ENCODE data around the gene UBE2D4.
"Not testable (repeated sequence)": the region's sequence is repeated elsewhere in the genome, so short reads cannot be mapped to it uniquely, and the experiment has no call there.

The UBE2D4 gene

DNA sequence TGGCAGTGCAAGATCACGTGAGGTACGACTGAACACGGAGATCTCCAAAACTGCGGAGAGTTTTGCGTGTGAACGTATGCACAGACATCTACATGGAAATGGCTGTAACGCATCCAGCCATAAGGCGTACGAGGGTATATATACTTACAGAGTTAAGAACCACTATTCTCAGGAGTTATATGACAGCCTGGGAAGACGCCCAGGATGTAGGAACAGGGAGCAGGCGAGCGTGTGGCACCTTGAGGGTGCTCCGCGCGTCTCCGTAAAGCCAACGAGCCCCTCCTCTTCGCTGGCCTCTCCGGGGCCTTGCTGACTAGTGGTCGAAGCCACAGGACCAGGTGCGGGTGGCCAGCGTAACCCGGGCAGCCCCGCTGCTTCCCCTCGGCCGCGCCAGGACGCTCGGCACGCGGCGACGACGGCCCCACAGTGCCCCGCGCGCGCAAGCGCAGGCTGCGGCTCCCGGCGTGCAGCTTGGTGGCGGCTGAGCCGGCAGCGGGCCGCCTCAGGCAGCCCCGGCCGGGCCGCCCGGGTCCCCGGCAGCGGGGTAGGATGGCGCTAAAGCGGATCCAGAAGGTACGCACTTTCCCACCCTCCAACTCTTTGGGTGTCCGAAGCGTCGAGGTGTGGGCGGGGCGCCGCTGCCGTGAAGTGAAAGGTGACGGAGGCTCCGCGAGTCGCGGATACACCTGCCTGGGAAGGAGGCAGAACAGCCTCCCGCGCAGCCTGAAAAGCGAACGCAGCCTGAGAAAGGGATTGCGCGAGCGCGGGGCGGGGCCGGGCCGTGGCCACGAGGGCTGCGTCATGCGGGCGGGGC, at the start of gene UBE2D4:
Gene UBE2D4, plus strand, starts transcription at position 453 of the 814 bp plus-strand sequence. Its CDS starts 97 bp downstream, at position 550.
- peak; percentile 95 for DNase-seq

DNA sequence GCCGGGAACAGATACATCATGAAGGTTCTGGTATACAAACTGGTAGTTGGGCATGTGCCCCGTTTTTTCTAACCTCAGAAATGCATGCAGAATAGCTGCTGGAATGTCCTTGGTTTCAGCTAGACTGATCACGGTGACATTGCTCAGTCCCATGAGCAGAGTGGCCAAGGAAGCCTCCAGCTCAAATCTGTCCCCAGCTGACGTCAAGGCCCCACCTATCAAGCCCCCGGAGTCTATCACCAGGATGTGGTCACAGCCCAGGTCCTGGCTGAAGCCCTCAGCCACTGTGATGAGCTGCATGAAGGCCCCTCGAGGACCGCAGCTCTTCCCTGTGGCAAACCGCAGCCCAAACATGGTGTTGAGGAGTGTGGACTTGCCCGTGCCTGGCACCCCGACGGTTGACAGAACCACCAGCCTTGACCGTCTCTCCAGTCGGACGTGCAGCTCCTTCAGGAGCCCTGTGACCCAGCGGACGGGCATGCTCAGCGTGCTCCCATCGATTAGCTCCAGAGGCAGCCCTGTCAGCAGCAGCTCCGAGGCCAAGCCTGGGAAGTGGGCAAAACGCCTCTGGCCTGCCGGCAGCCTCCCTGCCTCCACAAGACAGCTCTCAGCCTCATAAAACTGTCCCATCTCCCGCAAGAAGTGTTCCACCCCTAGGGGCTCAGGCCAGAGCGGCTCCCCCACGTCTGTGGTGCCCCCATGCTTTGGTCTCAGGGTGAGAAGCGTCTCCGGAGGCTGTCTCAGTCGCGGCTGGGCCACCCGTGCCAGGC, 49.1 kb upstream of the UBE2D4 start:
- DNase-seq = no peak

- DNase-seq = no peak
Observed at GRCh38 chr7:43877968-43878864, 48.0 kb upstream of the UBE2D4 start.

DNA sequence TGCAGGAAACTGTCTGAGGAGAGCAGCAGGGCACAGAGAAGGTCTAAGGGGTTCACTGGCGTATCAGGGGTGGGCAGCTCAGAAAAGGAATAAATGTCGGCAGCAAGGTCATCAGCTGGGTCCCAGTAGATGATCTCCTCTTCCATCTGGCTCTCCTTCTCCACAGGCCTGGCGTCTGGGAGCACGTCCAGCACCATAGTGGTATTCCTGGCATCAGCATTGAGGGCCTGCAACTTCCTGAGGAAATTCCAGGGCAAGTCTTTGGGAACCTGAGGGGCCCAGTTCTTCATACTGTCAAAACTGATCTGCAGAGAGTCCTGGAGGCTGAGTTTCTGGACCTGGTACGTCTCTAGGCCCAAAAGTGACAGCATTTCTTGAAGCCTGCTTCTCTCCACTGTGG, 47.4 kb upstream of the UBE2D4 start:
- DNase-seq = no peak

DNA sequence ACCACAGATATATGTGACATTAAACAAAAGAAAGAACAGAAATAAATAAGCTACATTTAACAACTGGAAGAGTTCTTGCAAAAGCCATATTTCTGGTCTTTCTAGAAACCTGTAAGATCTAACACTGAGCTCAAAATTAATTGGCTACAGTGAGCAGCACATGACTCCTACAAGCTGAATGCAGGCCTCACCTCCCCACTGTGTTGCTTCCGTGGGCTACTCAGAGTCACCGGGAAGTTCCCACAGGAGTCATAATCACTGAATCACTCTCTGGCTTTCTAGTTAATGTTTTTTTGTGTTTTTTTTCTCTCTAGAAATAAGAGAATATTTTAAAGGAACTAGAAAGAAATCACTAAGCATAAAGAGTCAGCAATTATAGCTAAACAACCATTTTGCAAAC, 46.8 kb upstream of the UBE2D4 start:
- no peak for DNase-seq

GRCh38 chr7:43880596-43880995, 45.6 kb upstream of the UBE2D4 start:
- DNase-seq = no peak

DNA sequence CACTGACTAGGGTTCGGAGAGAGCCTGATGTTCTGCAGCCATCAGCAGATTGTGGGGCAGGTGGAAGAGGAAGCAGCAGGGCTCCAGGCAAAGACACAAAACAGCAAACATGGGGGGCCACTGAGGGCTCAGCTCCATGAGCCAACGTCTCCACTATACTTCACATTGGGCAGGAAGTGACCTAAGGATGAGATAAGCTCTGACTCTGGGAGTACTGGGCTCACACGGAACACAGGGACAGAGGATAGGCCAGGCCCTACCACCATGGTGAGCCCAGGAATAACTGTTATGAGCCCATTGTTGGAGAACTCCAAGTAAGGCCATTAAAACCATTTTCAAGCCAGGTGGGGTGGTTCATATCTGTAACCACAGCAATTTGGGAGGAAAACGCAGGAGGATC, 42.0 kb upstream of the UBE2D4 start:
- DNase-seq = no peak

DNA sequence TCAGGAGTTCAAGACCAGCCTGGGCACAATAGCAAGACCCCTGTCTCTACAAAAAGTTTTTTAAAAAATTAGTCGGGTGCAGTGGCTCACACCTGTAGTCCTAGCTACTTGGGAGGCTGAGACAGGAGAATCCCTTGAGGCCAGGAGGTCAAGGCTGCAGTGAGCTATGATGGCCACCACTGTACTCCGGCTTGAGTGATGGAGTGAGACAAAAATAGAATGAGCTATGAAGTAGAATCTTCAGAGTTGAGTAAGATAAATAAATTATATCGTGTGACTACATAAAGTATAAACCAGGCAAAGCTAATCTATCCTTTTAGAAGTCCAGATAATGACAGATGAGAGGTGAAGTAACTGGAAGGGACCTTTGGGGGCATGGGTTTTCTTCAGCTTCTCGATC, 41.6 kb upstream of the UBE2D4 start:
- DNase-seq = no peak

- DNase-seq = no peak
Observed at GRCh38 chr7:43888993-43889945, 37.0 kb upstream of the UBE2D4 start.

- no peak for DNase-seq
Observed at GRCh38 chr7:43890468-43890867, 35.8 kb upstream of the UBE2D4 start.

GRCh38 chr7:43891069-43891955, 34.9 kb upstream of the UBE2D4 start:
- no peak for DNase-seq

- DNase-seq = no peak
Observed at GRCh38 chr7:43895847-43896415, 30.3 kb upstream of the UBE2D4 start.

GRCh38 chr7:43898571-43898970, 27.7 kb upstream of the UBE2D4 start:
- not testable (repeated sequence) for DNase-seq

DNA sequence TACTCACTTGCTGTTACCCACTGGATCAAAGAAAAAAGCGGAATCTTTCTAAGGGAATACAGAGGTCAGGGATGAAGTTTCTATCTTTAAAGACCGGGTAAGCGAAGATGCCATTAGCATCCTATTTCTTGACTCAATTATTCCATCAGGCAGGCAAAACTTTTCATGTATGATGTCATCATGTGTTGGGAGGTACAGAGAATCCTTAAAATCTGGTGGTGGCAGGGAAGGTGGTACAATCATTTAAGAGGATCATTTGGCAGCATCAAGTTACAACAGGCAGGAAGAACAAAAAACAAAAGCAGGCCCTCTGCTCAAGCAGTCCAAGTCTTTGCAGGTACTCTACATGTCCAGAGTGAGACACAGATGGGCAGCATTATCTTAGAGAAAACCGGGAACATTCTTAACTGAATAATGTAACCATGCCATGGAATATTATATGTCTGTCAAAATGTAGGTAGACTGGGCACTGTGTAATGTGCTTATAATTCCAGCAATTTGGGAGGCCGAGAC, 23.6 kb upstream of the UBE2D4 start:
- no peak for DNase-seq

- no peak for DNase-seq
Observed at GRCh38 chr7:43904533-43905208, 21.6 kb upstream of the UBE2D4 start.

- DNase-seq = no peak
Observed at GRCh38 chr7:43905209-43905946, 20.9 kb upstream of the UBE2D4 start.

DNA sequence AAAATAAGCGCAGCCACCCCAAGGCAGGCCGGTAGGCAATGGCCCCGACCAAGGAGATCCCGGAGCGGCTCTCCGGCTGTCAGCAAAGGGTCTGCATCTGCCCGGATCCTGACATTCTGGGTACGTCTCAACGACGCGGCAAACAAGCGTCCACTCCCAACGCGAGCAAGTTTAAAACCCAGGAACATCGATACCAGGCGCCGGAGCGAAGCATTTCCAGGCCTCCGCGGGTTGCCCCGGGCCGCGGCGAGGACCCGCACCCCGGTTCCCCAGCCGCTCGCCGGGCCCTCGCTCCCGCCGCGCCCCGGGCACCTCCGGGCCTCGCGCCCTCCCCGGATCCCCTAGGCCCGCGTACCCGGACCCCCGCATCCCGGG, 20.3 kb upstream of the UBE2D4 start:
- peak; percentile 71 for DNase-seq

DNA sequence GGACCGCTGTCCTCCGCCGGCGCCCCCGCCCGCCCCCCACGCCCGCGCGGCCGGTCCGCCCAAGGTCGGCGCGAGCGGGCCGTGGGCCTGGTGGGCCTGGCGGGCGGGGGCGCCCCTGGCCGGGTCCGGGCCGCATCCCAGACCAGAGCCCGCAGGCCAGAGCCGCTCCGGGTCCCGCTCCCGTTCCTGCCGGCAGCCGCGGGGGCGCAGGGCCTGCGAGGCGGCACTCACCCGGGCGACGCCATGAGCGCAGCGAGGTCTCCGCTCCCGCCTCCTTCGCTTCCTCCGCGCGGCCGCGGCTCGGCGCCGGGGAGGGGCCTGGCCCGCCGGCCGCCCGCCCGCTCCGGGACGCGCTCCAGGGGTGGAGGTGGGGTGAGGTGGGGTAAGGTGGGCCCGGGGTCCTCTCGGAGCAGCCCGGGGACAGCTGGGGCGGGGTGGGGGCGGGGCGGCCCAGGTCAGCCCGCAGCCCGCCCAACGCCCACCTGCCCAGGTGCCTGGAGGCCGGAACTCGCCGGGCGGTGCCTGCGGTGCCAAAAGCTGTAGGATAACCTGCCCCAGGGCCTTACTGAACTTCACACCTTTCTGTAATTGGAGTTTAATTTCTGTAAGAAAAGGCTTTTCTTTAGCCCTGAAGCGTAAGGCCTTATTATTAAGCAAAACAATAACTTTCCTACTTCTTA, 19.8 kb upstream of the UBE2D4 start, which contains the start of gene URGCP:
Gene URGCP, minus strand, starts transcription at position 266 of the 680 bp plus-strand sequence. Its CDS starts 21 bp downstream, at position 245.
- DNase-seq = peak; percentile 47

Data from retina (tissue), 1 donor.